Endothelial cell (in vitro differentiated cells): Measurements from ENCODE around the gene ALG1. TPM values are rescaled to one million over a fixed set of nuclear protein-coding genes. Genes with fewer than 3 reads are reported as not detected.

Experiments used
- DNase-seq: peaks from one replicate; pipeline ENCODE4 v3.0.0; 2021; ENCODE audit warnings: low spot score
- H3K27ac Mint-ChIP-seq: one replicate; pipeline ENCODE4 v1.8.0; 2021; ENCODE audit warnings: mixed read lengths, inconsistent platforms; ENCODE audit not compliant: unreplicated experiment
- H3K27me3 Mint-ChIP-seq: one replicate; pipeline ENCODE4 v1.8.0; 2021; ENCODE audit warnings: mild to moderate bottlenecking, moderate library complexity, mixed read lengths, inconsistent platforms; ENCODE audit not compliant: unreplicated experiment
- H3K36me3 Mint-ChIP-seq: one replicate; pipeline ENCODE4 v1.8.0; 2021; ENCODE audit warnings: mild to moderate bottlenecking, low read depth, mixed read lengths, inconsistent platforms; ENCODE audit not compliant: unreplicated experiment
- H3K4me1 Mint-ChIP-seq: one replicate; pipeline ENCODE4 v1.8.0; 2021; ENCODE audit warnings: mild to moderate bottlenecking, mixed read lengths, inconsistent platforms; ENCODE audit not compliant: unreplicated experiment
- H3K4me3 Mint-ChIP-seq: one replicate; pipeline ENCODE4 v1.8.0; 2021; ENCODE audit warnings: mild to moderate bottlenecking, mixed read lengths, inconsistent platforms; ENCODE audit not compliant: unreplicated experiment
- H3K9me3 Mint-ChIP-seq: one replicate; pipeline ENCODE4 v1.8.0; 2021; ENCODE audit warnings: mixed read lengths, inconsistent platforms; ENCODE audit not compliant: unreplicated experiment
- CTCF ChIP-seq: fragments of 200-600 bp; sonication (generic); IDR thresholded peaks from one replicate; pipeline ENCODE4 v1.5.0; 2021; ENCODE audit warnings: antibody characterized with exemption; ENCODE audit not compliant: unreplicated experiment
- total RNA-seq: library from RNA; stranded (reverse); fragmentation: NEBNext Ultra II Directional; extraction: Animal tissue kit (Norgen Biotek cat#: 25700); gene quantifications from one replicate; pipeline ENCODE4 v1.2.1, GENCODE V29; 2021; ENCODE audit not compliant: unreplicated experiment

The ALG1 gene
- total RNA-seq, 1 donor from 2014 or later, result 21.0 TPM

GRCh38 chr16:5056352-5056751, 15.3 kb upstream of the ALG1 start:
- Mint-ChIP-seq H3K36me3 (no peaks in the 10 kb centered on the region), H3K4me1 (peaks cover 3% of the 10 kb centered on the region), H3K27ac (no peak overlapping the region), H3K4me3 (no peak overlapping the region), H3K27me3 (peaks cover 7% of the 10 kb centered on the region), H3K9me3 (no peaks in the 10 kb centered on the region)
- TF ChIP-seq CTCF, result peak; percentile 10
- DNase-seq, result peak; percentile 53

- peak; percentile 72 for DNase-seq
- Mint-ChIP-seq H3K9me3 (no peaks in the 10 kb centered on the region), H3K36me3 (no peaks in the 10 kb centered on the region), H3K4me3 (no peak overlapping the region), H3K27ac (no peak overlapping the region), H3K27me3 (peaks cover 9% of the 10 kb centered on the region), H3K4me1 (peaks cover 3% of the 10 kb centered on the region)
- peak; percentile 58 for TF ChIP-seq CTCF
Observed at GRCh38 chr16:5058476-5058875, 13.2 kb upstream of the ALG1 start.

GRCh38 chr16:5059386-5060072, 12.1 kb upstream of the ALG1 start:
- Mint-ChIP-seq H3K27me3 (peaks cover 7% of the 10 kb centered on the region), H3K4me1 (peaks cover 3% of the 10 kb centered on the region), H3K27ac (no peak overlapping the region), H3K9me3 (no peaks in the 10 kb centered on the region), H3K36me3 (no peaks in the 10 kb centered on the region), H3K4me3 (no peak overlapping the region)
- no peak for DNase-seq
- TF ChIP-seq CTCF, result no peak

- H3K27me3 Mint-ChIP-seq, result peaks cover 7% of the 10 kb centered on the region
- TF ChIP-seq CTCF, result no peak
- H3K4me3 Mint-ChIP-seq, result no peak overlapping the region
- H3K27ac Mint-ChIP-seq, result no peak overlapping the region
- H3K9me3 Mint-ChIP-seq, result no peaks in the 10 kb centered on the region
- no peaks in the 10 kb centered on the region for H3K36me3 Mint-ChIP-seq
- H3K4me1 Mint-ChIP-seq, result peaks cover 3% of the 10 kb centered on the region
- no peak for DNase-seq
Observed at GRCh38 chr16:5060073-5060641, 11.5 kb upstream of the ALG1 start.

GRCh38 chr16:5062051-5062450, 9.6 kb upstream of the ALG1 start:
- TF ChIP-seq CTCF, result no peak
- H3K36me3 Mint-ChIP-seq, result no peaks in the 10 kb centered on the region
- no peaks in the 10 kb centered on the region for H3K9me3 Mint-ChIP-seq
- peaks cover 4% of the 10 kb centered on the region for H3K27me3 Mint-ChIP-seq
- H3K4me3 Mint-ChIP-seq, result no peak overlapping the region
- peaks cover 3% of the 10 kb centered on the region for H3K4me1 Mint-ChIP-seq
- no peak for DNase-seq
- H3K27ac Mint-ChIP-seq, result no peak overlapping the region
